ENCODE results near the gene CELF5.
"Not testable (repeated sequence)": the region's sequence is repeated elsewhere in the genome, so short reads cannot be mapped to it uniquely, and the experiment has no call there.

Gene CELF5

GRCh38 chr19:3292958-3293529, 68.6 kb downstream of the CELF5 start:
- no peak for DNase-seq (ENCODE audit: low spot score)

- no peak for DNase-seq (ENCODE audit: low spot score)
Measured at GRCh38 chr19:3293560-3293959, 69.1 kb downstream of the CELF5 start.

- no peak for DNase-seq (ENCODE audit: low spot score)
Measured at GRCh38 chr19:3294080-3294850, 69.8 kb downstream of the CELF5 start.

- no peak for DNase-seq (ENCODE audit: low spot score)
Measured at GRCh38 chr19:3295581-3295980, 71.1 kb downstream of the CELF5 start.

- no peak for DNase-seq (ENCODE audit: low spot score)
Measured at GRCh38 chr19:3296034-3296433, 71.6 kb downstream of the CELF5 start.

GRCh38 chr19:3296446-3296845, 72.0 kb downstream of the CELF5 start:
- no peak for DNase-seq (ENCODE audit: low spot score)

GRCh38 chr19:3298853-3299449, 74.5 kb downstream of the CELF5 start:
- DNase-seq (ENCODE audit: low spot score): no peak

GRCh38 chr19:3300566-3300965, 76.1 kb downstream of the CELF5 start:
- DNase-seq (ENCODE audit: low spot score): not testable (repeated sequence)

- DNase-seq (ENCODE audit: low spot score): no peak
Measured at GRCh38 chr19:3302755-3303154, 78.3 kb downstream of the CELF5 start.

- peak; percentile 59 for DNase-seq (ENCODE audit: low spot score)
Measured at GRCh38 chr19:3304871-3305423, 80.5 kb downstream of the CELF5 start.

GRCh38 chr19:3309724-3310123, 85.3 kb downstream of the CELF5 start:
- DNase-seq (ENCODE audit: low spot score): no peak

- no peak for DNase-seq (ENCODE audit: low spot score)
Measured at GRCh38 chr19:3310280-3310679, 85.8 kb downstream of the CELF5 start.

GRCh38 chr19:3310711-3311110, 86.2 kb downstream of the CELF5 start:
- no peak for DNase-seq (ENCODE audit: low spot score)

- no peak for DNase-seq (ENCODE audit: low spot score)
Measured at GRCh38 chr19:3313199-3313575, 88.7 kb downstream of the CELF5 start.

GRCh38 chr19:3314962-3315675, 90.7 kb downstream of the CELF5 start:
- DNase-seq (ENCODE audit: low spot score): no peak

GRCh38 chr19:3315676-3315973, 91.2 kb downstream of the CELF5 start:
- DNase-seq (ENCODE audit: low spot score): no peak

GRCh38 chr19:3316132-3316648, 91.7 kb downstream of the CELF5 start:
- no peak for DNase-seq (ENCODE audit: low spot score)

GRCh38 chr19:3316659-3317207, 92.3 kb downstream of the CELF5 start:
- no peak for DNase-seq (ENCODE audit: low spot score)

- no peak for DNase-seq (ENCODE audit: low spot score)
Measured at GRCh38 chr19:3319643-3320353, 95.3 kb downstream of the CELF5 start.

- DNase-seq (ENCODE audit: low spot score): no peak
Measured at GRCh38 chr19:3320354-3320670, 95.9 kb downstream of the CELF5 start.

GRCh38 chr19:3320853-3321252, 96.4 kb downstream of the CELF5 start:
- no peak for DNase-seq (ENCODE audit: low spot score)

- DNase-seq (ENCODE audit: low spot score): no peak
Measured at GRCh38 chr19:3321696-3322095, 97.2 kb downstream of the CELF5 start.
